ENCODE data around the gene KIAA0513.

KIAA0513 gene

DNA sequence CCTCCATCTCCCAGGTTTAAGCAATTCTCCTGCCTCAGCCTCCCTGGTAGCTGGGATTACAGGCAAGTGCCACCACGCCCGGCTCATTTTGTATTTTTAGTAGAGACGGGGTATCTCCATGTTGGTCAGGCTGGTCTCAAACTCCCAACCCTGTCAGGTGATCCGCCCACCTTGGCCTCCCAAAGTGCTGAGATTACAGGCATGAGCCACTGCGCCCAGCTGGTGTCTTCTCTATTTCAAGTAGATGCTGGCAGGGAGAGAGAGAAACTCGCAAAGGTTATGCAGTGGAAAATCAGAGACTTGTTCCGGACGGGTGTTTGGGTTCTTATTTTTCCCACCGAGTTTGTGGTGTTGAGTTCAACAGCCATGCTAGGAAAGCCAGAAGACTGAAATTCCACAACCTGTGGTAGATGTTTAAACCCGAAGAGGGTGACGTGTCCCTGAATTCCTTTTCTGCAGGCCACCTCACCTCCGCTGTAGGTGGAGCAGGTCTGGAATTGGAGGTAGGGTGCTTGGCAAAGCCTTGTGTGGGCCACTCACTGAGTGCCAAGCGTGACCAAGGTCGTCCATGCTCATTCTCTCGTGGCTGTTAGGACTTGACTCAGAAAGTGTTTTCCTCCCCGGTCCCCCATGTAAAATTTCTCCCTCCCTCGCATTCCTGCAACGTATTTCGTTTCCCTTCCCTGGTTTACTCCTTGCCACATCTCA lies 8.9 kb upstream of the KIAA0513 start:
- H3K27me3 ChIP-seq (replicated peaks; ENCODE audit: control insufficient read depth, insufficient read depth, low read length) = no peaks in the 10 kb centered on the region
- TF ChIP-seq, protein P1, sequence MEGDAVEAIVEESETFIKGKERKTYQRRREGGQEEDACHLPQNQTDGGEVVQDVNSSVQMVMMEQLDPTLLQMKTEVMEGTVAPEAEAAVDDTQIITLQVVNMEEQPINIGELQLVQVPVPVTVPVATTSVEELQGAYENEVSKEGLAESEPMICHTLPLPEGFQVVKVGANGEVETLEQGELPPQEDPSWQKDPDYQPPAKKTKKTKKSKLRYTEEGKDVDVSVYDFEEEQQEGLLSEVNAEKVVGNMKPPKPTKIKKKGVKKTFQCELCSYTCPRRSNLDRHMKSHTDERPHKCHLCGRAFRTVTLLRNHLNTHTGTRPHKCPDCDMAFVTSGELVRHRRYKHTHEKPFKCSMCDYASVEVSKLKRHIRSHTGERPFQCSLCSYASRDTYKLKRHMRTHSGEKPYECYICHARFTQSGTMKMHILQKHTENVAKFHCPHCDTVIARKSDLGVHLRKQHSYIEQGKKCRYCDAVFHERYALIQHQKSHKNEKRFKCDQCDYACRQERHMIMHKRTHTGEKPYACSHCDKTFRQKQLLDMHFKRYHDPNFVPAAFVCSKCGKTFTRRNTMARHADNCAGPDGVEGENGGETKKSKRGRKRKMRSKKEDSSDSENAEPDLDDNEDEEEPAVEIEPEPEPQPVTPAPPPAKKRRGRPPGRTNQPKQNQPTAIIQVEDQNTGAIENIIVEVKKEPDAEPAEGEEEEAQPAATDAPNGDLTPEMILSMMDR (IDR thresholded peaks at IDR 0.05; ENCODE audit: insufficient read depth, low read length, poor library complexity, severe bottlenecking) = no peak
- no peak overlapping the region for H3K4me3 ChIP-seq (replicated peaks; ENCODE audit: low read depth, low read length)
- no peak for DNase-seq (ENCODE audit: extremely low read depth, insufficient read length)
- H3K36me3 ChIP-seq (ENCODE audit: control insufficient read depth, insufficient read depth, low read length) = no peaks in the 10 kb centered on the region

DNA sequence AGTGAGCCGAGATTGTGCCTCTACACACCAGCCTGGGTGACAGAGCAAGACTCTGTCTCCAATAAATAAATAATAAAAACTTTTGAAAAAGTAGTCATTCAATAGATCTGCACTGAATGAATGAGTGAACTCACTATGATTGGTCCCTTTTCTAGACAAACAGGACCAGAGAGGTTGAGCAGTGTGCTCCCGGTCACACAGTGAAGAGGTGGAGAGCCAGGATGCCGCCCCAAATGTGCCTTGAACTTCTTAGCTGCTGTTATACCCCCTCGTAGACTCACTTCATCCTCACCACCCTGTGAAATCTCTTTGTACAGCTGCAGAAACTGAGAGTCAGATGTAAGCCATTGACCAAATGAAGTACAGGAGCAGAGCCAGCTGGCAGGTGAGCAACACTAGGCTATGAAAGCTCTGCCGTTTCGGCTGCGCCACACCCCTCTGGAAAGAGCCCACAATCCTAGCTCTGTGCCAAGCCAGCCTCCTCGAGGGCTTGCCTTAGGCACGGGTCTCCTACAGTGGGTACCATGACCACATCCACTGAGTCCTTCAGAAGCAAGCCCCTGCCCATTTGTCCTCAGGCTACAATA lies 7.8 kb upstream of the KIAA0513 start:
- no peak overlapping the region for H3K4me3 ChIP-seq (replicated peaks; ENCODE audit: low read depth, low read length)
- H3K36me3 ChIP-seq (ENCODE audit: control insufficient read depth, insufficient read depth, low read length) = no peaks in the 10 kb centered on the region
- H3K27me3 ChIP-seq (replicated peaks; ENCODE audit: control insufficient read depth, insufficient read depth, low read length) = no peaks in the 10 kb centered on the region
- no peak for DNase-seq (ENCODE audit: extremely low read depth, insufficient read length)
- TF ChIP-seq, protein P1 (IDR thresholded peaks at IDR 0.05; ENCODE audit: insufficient read depth, low read length, poor library complexity, severe bottlenecking) = no peak

DNA sequence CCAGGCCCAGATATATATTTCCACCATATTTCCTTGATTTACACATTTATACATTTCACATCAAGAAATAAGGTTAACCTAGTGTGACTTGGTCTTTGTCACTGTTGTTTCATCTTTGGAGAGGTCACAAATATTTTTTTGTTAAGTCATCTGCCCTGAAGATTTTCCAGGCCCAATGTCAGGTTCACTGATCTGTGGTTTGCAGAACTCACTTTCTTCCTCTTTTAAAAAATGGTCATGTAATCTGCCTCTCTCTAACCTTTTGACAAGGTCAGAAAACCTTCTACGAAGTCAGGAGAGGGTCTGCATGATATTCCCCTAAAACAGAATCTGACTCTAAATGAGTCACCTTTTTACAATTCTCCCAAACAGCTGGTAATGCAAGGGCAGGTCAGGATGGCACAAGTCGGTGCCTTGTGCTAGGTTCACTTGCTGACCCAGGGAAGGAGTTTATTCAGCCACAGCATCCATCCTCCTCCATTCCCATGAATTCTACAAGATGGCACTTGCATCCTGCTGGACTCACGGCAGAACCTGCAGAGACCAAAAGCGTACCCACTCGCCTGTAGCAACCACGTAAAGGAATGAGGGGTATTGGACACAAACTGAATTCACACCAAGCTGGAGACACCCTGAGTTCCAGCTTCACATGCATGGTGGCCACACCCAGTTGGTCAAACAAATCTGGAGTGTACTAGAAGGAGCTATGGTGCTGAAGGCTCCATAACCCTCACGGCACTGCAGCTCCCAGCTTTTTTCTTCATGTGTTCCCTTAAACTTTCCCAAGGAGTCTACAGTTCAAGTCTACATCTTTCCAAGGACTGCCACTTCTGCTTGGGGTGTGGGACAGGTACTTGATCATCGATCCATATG lies 1.6 kb upstream of the KIAA0513 start:
- TF ChIP-seq, protein P1 (IDR thresholded peaks at IDR 0.05; ENCODE audit: insufficient read depth, low read length, poor library complexity, severe bottlenecking) = no peak
- no peaks in the 10 kb centered on the region for H3K36me3 ChIP-seq (ENCODE audit: control insufficient read depth, insufficient read depth, low read length)
- DNase-seq (ENCODE audit: extremely low read depth, insufficient read length) = no peak
- no peaks in the 10 kb centered on the region for H3K27me3 ChIP-seq (replicated peaks; ENCODE audit: control insufficient read depth, insufficient read depth, low read length)
- no peak overlapping the region for H3K4me3 ChIP-seq (replicated peaks; ENCODE audit: low read depth, low read length)

DNA sequence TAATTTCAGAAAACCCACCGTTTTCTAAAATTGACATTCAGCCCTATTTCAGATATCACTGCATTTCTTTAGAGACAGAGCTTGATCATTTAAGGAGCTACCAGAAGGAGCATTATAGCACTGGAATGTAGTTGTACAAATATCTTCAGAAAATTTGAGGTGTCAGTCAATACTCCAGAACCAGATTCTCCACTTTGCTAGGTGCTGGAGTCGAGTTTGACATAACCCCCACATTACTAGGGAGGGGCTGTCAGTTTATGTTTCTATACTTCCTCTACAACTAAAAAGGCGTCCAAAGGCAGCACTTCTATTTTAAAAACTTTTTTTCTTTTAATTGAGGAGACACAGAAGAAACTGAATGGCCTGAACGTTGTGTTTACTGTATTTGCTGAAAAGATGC lies 892 bp upstream of the KIAA0513 start:
- Histone ChIP-seq H3K27me3 (replicated peaks; ENCODE audit: control insufficient read depth, insufficient read depth, low read length) (no peaks in the 10 kb centered on the region), H3K4me3 (replicated peaks; ENCODE audit: low read depth, low read length) (peak overlapping the region; percentile 83), H3K36me3 (ENCODE audit: control insufficient read depth, insufficient read depth, low read length) (no peaks in the 10 kb centered on the region; the same call in 1 of the 2 replicates)
- no peak for DNase-seq (ENCODE audit: extremely low read depth, insufficient read length)
- TF ChIP-seq, protein P1 (IDR thresholded peaks at IDR 0.05; ENCODE audit: insufficient read depth, low read length, poor library complexity, severe bottlenecking) = no peak

DNA sequence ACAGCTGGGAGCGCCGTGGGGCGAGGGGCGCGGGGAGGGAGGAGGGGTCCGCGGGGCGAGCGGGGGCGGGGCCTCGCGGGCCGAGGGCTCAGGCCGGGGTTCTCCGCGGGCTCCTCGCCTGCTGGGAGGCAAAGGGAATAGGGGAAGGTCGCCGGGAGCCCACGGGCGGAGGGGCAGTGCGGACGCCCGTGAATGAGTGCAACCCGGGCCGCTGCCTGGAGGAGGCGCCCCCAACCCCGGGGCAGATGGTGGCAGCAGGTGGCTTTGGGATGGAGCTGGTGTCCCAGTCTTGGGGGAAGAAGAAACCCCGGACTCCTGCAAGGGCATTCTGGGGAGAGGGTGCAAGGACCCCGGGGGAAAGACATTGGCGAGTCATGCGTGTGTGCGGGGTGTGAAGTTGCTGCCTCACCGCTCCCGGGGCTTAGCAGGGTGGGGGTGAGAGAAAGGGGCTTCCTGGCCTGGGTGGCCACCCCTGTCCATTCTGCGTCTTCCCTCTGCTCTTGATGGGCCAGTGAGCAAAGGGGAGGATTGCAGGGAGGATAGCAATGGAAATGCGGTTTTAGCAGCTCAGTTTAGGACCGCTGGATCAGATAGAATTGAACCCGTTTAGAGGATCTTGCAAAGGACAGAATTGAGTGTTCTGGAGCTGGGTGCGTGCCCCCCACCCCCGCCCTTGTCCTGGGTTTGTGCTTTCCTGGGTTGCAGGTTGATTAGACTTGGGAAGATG lies 526 bp downstream of the KIAA0513 start:
- H3K27me3 ChIP-seq (replicated peaks; ENCODE audit: control insufficient read depth, insufficient read depth, low read length) = no peaks in the 10 kb centered on the region
- H3K4me3 ChIP-seq (replicated peaks; ENCODE audit: low read depth, low read length) = peak overlapping the region; percentile 83
- no peaks in the 10 kb centered on the region; the same call in none of the 2 replicates for H3K36me3 ChIP-seq (ENCODE audit: control insufficient read depth, insufficient read depth, low read length)
- no peak for DNase-seq (ENCODE audit: extremely low read depth, insufficient read length)
- TF ChIP-seq, protein P1 (IDR thresholded peaks at IDR 0.05; ENCODE audit: insufficient read depth, low read length, poor library complexity, severe bottlenecking) = peak; percentile 59
